ENCODE results near the gene TBXAS1. TPM values are rescaled to one million over a fixed set of nuclear protein-coding genes. Genes with fewer than 3 reads are reported as not detected.

TBXAS1 gene
- total and polyA plus RNA-seq, 2 donors (not counting 3 experiments of a cell fraction or from before 2014, with no cell fraction given): 2.1 to 4.3 TPM

DNA sequence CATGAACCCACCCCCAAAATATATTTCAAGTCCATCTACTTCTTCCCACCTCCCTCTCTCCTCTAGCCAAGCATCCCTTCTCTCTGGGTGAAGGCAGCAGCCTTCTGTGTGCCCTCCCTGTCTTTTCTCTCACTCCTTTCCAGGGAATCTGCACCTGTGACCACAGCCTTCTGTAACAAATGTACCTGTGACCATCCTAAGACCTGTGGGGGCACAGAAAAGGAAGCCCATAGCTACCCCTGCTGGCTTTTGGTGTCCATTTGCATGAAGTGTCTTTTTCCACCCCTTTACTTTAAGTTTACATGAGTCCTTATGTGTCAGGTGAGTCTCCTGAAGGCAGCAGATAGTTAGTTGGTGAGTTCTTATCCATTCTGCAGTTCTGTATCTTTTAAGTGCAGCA lies 2.0 kb upstream of the TBXAS1 start:
- Histone ChIP-seq H3K9me1 (replicated peaks; ENCODE audit: control insufficient read depth, extremely low read depth, insufficient read depth, low read length) (no peaks in the 10 kb centered on the region), H3K79me2 (ENCODE audit: control insufficient read depth, insufficient read depth, low read length) (no peaks in the 10 kb centered on the region), H3K4me1 (ENCODE audit: control insufficient read depth, extremely low read depth, insufficient read depth, low read length) (peaks cover 12% of the 10 kb centered on the region), H4K20me1 (replicated peaks; ENCODE audit: control insufficient read depth, extremely low read depth, insufficient read depth, low read length) (no peaks in the 10 kb centered on the region), H3K9me3 (replicated peaks; ENCODE audit: control insufficient read depth, insufficient read depth, low read length) (no peaks in the 10 kb centered on the region), H3K9ac (replicated peaks; ENCODE audit: extremely low read depth, insufficient read depth, low read length) (no peak overlapping the region), H3K27me3 (ENCODE audit: control insufficient read depth in 2 of 2, insufficient read depth in 2 of 2, low read length in 2 of 2) (peaks cover 3 to 14% of the 10 kb centered on the region in 2 experiments), H2AFZ (ENCODE audit: low read depth, low read length) (no peak overlapping the region), H3K4me2 (ENCODE audit: insufficient read depth, low read length) (no peak overlapping the region), H3K4me3 (replicated peaks in 1 of 3; ENCODE audit: insufficient read depth in 1 of 3, low read depth in 1 of 3, low read length in 3 of 3) (no peak overlapping the region), H3K27ac (ENCODE audit: insufficient read depth, low read depth, low read length) (no peak overlapping the region), H3K36me3 (ENCODE audit: control insufficient read depth in 2 of 2, extremely low read depth in 1 of 2, insufficient read depth in 2 of 2, low read length in 2 of 2) (no peaks in the 10 kb centered on the region)
- TF ChIP-seq POLR2AphosphoS5 (IDR thresholded peaks at IDR 0.05; ENCODE audit: insufficient read depth, low read depth, low read length) (no peak), MAX (IDR thresholded peaks at IDR 0.05; ENCODE audit: insufficient read depth, insufficient read length) (no peak), EZH2 (IDR thresholded peaks at IDR 0.05; ENCODE audit: borderline replicate concordance, low read depth, low read length, severe bottlenecking) (no peak), MYC (IDR thresholded peaks at IDR 0.05; ENCODE audit: low read depth, low read length) (no peak), GATA2 (IDR thresholded peaks at IDR 0.05; ENCODE audit: insufficient read depth, insufficient read length, low read depth, low read length) (no peak), FOS (IDR thresholded peaks at IDR 0.05; ENCODE audit: borderline replicate concordance, insufficient read depth, low read length) (no peak), POLR2A (IDR thresholded peaks at IDR 0.05; ENCODE audit: low read depth, low read length) (no peak), JUN (IDR thresholded peaks at IDR 0.05; ENCODE audit: borderline replicate concordance, insufficient read depth, insufficient read length, low read depth) (no peak)
- TF ChIP-seq, protein P1, sequence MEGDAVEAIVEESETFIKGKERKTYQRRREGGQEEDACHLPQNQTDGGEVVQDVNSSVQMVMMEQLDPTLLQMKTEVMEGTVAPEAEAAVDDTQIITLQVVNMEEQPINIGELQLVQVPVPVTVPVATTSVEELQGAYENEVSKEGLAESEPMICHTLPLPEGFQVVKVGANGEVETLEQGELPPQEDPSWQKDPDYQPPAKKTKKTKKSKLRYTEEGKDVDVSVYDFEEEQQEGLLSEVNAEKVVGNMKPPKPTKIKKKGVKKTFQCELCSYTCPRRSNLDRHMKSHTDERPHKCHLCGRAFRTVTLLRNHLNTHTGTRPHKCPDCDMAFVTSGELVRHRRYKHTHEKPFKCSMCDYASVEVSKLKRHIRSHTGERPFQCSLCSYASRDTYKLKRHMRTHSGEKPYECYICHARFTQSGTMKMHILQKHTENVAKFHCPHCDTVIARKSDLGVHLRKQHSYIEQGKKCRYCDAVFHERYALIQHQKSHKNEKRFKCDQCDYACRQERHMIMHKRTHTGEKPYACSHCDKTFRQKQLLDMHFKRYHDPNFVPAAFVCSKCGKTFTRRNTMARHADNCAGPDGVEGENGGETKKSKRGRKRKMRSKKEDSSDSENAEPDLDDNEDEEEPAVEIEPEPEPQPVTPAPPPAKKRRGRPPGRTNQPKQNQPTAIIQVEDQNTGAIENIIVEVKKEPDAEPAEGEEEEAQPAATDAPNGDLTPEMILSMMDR (IDR thresholded peaks at IDR 0.05; ENCODE audit: extremely low read depth in 1 of 2, insufficient read depth in 1 of 2, low read depth in 1 of 2, low read length in 2 of 2): no peak
- FAIRE-seq: no peak
- DNase-seq (ENCODE audit: low read depth, low spot score): no peak
- BruUV-seq (replicated peaks): no TSS peak
- intact Hi-C loops (cut with micrococcal nuclease) (loop anchor here (2.0 kb wide), 1 partner anchor 180 kb away; no protein-coding TSS in a partner anchor), dilution Hi-C loops (cut with MboI; ENCODE audit: extremely low pct_ligation_motif_present, low sequenced_read_pairs) (no loop called here)
- POLR2A ChIA-PET: interaction anchor here (0.6 kb wide), 1 partner anchor 271 kb away, joined by 6 read pairs; no protein-coding TSS in a partner anchor
- CTCF ChIA-PET: interaction anchor here (1.0 kb wide), 1 partner anchor 208 kb away, joined by 4 read pairs; no protein-coding TSS in a partner anchor
